Glomerular endothelial cell (primary cell): ENCODE data around the gene IFITM1. TPM values are rescaled to one million over a fixed set of nuclear protein-coding genes. Genes with fewer than 3 reads are reported as not detected.
"Not testable (repeated sequence)": the region's sequence is repeated elsewhere in the genome, so short reads cannot be mapped to it uniquely, and the experiment has no call there.

Source experiments
- DNase-seq: peaks from one replicate; pipeline ENCODE4 v3.0.0-alpha.2; 2011; ENCODE audit warnings: low read depth, low spot score; ENCODE audit errors: extremely low read depth
- total RNA-seq: library from RNA; depleted of rRNA; stranded (reverse); fragments of >200 nt; gene quantifications from 2 replicates; pipeline ENCODE4 v1.2.3, GENCODE V29; 2015

The IFITM1 gene
- total RNA-seq, 1 donor from 2014 or later: 86.5 TPM

DNA sequence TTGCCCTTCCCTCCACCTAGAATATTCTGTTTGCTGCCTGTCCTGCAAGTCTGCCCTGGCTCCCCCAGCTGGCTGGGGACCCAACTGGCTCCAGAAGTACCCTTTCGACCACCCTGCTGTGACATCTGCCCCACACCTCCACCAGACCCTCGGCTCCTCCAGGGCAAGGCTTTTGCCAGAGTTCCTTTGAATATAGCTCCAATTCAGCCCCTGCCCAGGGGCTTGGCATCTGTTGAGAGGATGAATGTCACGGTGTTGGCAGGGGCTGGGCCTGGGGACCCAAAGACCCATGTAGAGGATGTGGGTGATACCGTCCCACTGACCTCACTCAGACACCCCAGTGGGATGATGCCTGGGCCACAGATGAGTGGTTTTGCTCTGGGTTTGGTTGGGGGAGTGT lies 31.7 kb upstream of the IFITM1 start:
- DNase-seq: no peak

- DNase-seq: no peak
These were observed 31.0 kb upstream of the IFITM1 start for GRCh38 chr11:282630-283360.

GRCh38 chr11:283405-284104 lies 30.3 kb upstream of the IFITM1 start:
- no peak for DNase-seq

- DNase-seq: no peak
These were observed 29.5 kb upstream of the IFITM1 start for GRCh38 chr11:284105-285020.

DNA sequence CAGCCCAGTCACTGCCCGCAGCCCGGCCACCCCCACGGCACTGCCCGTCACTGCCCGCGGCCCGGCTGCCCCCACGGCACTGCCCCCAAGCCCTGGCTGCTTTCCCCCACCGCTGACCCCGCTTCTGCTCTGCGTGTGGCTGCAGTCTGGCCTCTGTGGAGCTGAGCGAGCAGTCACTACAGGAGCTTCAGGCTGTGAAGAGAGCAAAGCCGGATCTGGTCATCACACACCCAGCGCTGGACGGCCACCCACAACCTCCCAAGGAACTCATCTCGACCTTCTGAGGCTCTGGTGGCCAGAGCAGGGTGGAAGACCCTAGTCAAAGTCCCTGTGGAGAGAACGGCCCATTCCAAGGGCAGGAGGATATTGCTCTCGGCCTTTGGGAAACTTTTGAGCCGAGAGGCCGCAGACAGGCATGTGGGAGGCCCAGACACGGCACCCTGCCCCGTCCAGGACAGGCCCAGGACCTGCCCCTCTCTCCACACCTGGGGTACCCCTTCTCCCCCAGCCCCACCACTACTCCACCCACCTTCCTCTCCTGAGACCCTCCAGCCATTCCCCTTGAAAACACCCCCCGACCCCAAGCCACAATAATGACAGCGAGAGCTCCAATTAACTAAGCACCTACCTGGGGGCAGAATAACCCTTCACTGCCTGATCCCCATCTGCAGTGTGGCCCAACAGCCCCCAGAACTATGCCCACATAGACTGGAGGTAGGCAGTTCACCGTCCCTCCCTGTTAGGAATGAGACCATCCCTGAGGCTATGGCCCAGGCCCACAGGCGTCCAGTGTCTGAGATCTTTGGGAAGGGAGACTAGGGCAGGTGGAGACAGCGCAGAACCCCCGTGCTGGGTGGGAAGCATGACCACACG lies 28.6 kb upstream of the IFITM1 start:
- DNase-seq: no peak

DNA sequence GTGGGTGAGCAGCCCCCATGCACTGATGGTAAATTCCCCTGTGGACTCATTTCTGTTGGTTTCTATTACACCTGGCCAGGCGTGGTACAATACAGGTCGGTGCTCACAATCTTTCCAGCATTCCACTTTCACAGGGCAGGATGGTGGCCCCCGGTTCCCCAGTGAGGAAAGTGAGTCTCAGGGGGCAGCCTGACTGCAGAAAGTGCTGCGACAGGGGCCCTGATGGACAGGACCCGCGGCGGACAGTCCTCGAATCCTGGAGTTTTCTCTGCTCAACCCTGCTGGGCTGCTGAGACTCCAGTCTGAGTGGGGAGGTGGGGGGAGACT lies 28.0 kb upstream of the IFITM1 start:
- DNase-seq: no peak

GRCh38 chr11:286977-287820 lies 26.6 kb upstream of the IFITM1 start:
- not testable (repeated sequence) for DNase-seq

GRCh38 chr11:287821-288477 lies 25.9 kb upstream of the IFITM1 start:
- DNase-seq: no peak

DNA sequence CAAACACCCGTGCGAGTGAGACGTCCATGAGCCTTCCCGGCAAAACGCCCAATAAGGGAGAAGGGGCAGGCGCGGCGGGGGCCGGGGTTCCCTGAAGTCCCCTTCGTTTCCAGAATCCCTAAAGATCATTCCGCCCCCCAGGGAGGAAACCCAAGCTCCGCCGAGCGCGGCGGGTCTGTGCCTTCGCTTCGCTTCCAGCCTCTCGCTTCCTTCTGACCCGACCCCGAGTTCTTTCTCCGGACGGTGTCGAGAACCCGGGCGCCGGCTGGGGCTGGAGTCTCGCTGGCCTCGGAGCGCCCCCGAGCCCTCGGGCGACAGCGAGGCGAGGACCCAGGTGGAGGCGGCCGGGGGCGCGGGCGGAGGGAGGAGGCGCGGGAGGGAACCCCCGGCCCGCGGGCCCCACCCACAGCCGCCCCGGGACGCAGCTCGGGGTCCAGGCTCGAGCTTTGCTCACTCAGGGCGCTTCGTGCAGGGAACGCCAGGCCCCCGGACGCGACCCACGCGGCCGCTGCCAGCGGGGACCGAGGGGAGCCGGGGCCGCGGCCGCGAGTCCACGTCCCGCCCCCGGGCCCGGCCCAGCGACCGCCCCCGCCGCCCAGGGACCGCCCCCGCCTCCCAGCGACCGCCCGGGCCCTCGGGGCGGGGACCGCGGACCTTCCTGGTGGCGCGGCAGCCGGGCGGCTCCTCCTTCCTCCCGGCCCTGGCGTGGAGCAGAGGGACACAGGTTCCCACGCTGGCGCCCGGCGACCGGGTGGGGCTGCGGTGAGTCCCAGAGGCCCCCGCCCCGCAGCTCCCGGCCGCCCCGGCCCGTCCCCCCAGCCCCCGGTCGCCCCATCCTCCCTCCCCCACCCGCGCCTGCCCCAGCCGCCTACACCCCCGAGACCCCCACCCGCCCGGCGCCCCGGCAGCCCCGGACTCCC lies 25.1 kb upstream of the IFITM1 start, which contains the start of gene PGGHG:
TSS of gene PGGHG (plus strand) at position 649 of the 920 bp plus-strand sequence. CDS start 691 bp downstream, outside the sequence.
- no peak for DNase-seq

DNA sequence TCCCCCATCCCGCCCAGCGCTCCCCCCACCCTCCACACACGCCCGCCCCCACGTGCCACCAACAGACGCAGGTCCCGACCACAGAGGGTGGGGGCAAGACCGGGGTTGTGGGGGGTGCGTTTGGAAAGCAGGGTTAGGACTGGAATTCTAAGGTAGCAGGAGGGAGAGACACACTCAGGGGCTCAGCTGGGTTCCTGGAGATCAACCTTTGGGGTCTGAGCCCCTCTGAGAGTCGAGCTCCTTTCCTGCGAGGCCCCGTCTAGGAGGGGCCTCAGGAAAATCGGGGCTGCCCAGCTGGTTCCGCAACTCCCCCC lies 24.5 kb upstream of the IFITM1 start:
- DNase-seq: no peak

DNA sequence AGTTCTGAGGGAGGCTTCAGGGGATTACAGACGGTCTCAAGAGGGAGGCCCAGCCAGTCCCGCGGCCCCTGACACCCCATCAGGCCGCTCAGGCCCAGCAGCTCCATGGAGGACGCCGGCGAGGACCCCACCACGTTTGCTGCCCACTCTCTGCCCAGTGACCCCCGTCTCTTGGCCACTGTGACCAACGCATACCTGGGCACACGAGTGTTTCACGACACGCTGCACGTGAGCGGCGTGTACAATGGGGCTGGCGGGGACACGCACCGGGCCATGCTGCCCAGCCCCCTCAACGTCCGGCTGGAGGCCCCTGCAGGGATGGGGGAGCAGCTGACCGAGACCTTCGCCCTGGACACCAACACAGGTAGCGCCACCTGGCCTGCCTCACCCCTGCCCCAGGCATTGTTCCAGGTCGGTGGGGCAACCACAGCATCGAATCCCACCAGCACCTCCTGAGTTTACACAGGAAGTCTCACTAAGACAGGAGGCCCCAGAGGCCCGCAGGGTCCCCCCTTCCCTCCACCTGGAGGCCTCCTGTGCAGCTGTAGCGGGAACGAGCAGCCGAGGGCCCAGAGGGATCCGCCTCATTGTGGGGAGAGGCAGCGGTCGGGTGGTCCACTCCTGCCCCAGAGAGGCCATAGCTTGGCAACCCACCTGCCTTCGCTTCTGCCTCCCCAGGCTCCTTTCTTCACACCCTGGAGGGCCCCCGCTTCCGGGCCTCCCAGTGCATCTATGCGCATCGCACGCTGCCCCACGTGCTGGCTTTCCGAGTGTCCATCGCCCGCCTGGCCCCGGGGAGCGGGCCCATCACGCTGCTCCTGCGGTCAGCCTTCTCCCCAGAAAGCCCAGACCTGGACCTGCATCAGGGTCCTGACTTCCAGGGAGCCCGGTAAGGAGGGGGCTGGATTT lies 23.9 kb upstream of the IFITM1 start:
- DNase-seq: no peak

GRCh38 chr11:290621-291231 lies 23.1 kb upstream of the IFITM1 start:
- DNase-seq: no peak

DNA sequence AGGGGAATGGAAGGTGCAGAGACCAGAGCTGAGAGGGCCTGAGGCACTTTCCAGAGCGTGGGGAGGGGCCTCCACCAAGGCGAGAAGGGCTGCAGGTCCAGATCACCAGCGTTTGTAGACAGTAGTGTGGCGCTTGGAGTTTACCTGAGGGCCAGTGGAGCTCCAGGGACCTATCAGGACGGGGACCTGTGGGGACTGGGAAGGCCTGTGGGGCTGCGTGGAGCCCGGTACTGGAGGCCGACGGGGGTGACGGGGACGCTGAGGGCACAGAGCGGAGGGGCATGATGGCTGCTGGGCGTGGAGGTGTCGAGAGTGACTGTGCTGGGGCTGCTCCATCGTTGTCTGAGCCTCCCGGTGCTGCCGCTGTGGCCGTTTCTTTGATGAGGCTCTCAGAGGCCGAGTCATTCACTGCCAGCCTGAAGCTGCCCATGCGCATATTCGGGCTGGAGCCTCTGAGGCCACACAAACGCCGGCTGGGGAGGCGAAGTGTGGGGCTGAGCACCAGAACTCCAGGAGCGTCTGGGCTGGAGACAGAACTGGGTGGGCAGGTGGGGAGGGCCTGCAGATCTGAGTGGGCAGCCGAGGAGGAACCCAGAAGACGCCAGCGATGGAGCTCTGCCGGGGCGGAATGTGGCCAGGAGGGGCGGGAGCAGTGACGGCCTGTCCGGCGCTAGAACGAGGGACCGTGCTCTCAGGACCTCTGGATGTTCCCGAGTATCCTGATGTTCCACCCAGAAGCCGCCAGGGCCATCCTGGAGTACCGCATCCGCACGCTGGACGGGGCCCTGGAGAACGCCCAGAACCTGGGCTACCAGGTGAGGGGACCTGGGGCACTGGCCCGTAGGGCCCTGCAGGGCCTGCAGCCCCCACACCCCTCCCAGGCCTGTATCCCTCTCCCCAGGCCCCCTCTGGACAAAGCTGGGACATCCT lies 22.3 kb upstream of the IFITM1 start:
- no peak for DNase-seq

GRCh38 chr11:292211-293121 lies 21.4 kb upstream of the IFITM1 start:
- DNase-seq: no peak
